ENCODE data around the gene PABPC3.

Gene PABPC3

DNA sequence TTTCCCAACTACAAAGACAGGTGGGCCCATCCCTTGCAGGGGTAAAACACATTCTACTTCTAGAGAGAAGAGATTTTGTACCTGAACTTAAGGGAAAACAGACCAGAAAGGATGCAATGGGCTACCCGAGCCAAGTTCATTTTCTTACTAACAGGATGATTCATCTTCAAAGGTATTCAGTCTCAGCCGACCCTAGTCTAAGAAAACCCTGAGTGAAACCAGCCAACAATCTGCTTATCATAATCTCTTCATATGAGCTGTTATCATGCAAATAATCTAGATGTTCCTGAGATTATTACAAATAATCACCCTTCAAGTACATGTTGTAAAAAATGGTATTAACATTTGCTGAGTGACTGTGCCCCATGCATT lies 15.6 kb downstream of the PABPC3 start:
- DNase-seq (ENCODE audit: low read depth in 2 of 2): no peak

DNA sequence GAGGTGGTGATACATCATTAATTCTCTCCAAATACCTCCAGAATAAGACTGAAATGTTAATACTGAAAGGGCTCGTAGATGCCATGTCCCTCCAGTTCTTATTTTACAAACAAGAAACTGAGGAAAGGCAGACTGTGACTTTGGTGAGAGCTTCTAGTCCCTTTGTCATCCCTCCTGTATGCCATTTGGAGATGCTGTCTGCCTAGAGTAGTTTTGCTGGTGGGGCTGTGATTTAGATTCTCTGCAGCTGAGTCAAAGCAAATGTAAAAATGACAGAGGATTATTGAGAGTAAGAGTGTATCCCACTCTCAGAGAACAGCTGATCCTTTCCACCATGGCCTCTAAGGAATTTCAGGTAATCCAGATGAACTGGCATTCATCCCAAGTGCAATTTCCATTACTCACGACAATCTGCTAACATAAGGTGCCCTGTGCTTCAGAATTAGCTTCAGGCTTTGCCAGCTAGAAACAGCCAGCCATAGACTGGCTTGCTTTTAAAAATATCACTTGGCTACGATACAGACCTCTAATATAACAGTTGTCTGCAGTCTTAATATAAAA lies 16.8 kb downstream of the PABPC3 start:
- DNase-seq (ENCODE audit: low read depth in 2 of 2): no peak

DNA sequence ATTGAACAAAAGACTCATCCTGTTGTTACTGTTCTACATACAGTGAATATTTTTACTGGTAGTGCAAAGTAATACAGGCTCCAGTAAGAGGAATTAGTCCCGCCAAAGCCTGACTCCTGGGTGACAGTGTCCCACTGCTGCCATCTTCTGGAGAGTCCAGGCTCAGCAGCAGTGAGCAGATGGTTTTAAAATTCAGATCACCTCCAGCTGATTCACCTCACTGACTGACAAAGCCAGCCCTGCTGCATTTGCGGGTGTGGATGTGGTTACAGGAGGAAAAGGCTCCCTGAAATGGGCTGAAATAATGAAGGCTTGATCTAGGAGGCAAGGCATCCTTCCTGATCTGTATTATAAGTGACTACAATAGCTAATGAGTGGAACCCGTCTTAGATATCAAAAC lies 18.3 kb downstream of the PABPC3 start:
- peak in 1 of 2 donors; percentile 7 for DNase-seq (ENCODE audit: low read depth in 2 of 2)

DNA sequence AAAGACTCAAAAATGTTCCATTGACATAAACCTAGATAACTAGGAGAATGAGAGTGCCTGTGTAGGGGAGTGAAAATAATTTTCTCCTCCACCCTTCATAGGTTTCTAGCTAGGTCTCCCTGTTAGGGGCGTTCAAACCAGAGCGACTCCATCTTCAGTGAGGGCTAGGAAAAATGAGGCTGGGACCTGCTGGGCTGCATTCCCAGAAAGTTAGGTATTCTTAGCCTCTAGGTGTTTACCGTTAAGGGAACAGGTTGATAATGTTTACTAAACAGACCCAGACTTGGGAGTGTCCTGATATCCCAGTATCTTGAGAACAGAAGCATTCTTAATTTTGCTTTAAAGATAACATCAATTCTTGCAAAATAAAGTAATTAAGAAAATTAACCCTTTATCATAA lies 20.1 kb downstream of the PABPC3 start:
- DNase-seq (ENCODE audit: low read depth in 2 of 2): no peak

DNA sequence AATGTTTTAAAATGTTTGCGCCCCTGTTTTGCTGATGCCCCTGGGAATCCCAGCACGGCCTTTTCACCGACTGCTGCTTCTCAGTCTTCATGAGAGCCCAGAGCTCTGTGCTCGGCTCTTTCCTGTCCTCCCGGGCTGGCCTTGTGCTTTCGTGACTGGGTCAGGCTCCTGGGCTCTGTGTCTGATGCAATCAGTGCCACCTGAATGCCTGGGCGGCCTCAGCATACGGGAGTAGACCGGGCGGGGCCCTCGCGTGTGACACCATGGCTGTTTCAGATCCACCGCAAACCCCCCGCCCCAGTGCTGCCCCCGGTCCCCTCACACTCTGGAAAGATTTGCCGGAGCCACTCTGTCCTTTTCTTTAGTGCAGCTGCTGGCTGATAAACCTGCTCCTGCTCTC lies 21.4 kb downstream of the PABPC3 start:
- DNase-seq (ENCODE audit: low read depth in 2 of 2): no peak

DNA sequence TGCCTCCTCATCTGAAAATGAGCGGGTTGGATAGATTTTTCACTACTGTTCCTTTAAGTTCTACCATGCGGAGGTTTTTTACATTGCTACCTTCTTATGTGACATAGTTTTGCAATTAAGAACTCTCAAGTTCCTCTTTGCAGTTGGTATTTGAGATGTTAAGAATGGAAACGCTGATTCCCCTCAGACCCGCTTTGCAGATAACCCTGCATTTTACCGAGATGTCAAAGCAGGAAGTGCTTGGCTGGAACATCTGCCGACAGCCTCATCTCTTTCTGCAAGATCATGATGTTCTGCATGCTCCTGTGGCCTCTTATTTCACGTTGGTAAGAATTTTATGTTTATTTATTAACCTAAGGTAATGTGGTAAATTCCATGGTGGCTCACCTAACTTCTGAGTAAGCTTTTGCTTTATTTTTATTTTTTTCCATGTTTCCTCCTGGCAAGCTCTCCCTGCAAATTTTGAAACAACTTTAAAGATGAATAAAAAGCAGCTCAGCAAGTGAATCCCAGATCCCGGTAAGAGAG lies 22.5 kb downstream of the PABPC3 start:
- no peak for DNase-seq (ENCODE audit: low read depth in 2 of 2)

DNA sequence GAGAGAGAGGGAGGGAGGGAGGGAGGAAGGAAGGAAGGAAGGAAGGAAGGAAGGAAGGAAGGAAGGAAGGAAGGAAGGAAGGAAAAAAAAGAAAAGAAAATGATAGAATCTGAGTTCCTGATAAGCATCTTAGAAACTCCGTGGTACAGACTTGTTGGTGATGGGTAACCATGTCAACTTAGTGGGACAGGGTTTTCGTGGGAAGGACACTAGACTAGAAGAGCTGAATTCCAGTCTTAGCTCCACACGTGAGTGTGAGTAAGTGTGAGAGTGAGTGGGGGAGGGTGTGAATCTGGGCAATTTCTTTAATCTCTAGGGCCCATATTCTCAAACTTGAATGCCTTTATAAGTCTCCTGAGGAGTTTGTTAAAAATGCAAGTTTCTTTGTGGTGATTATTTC lies 35.0 kb downstream of the PABPC3 start:
- no peak for DNase-seq (ENCODE audit: low read depth in 2 of 2)

DNA sequence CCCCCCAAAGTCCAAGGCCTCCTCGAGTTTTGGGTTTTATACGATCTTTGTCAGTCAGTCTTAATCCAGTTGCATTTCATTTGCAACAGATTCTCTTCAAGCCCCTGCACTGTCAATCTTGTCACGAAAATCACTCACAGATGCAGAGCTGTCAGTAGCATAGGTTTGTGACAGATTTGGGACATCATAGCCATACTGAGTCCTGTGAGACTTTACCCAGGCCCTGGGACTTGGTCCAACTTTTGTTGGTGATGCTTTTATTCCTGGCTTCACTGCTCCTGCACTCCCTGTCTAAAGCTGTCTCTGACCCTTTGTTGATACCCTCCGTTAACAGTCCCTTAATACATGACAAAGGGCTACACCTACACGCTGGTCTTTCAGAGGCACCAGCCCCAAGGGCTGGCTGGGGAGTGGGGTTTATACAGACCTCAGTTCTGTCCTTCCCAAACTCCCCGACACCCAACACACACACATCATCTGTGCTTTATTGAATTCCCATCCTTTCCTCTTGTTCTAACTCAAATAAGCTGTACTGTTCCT lies 36.0 kb downstream of the PABPC3 start:
- no peak for DNase-seq (ENCODE audit: low read depth in 2 of 2)

DNA sequence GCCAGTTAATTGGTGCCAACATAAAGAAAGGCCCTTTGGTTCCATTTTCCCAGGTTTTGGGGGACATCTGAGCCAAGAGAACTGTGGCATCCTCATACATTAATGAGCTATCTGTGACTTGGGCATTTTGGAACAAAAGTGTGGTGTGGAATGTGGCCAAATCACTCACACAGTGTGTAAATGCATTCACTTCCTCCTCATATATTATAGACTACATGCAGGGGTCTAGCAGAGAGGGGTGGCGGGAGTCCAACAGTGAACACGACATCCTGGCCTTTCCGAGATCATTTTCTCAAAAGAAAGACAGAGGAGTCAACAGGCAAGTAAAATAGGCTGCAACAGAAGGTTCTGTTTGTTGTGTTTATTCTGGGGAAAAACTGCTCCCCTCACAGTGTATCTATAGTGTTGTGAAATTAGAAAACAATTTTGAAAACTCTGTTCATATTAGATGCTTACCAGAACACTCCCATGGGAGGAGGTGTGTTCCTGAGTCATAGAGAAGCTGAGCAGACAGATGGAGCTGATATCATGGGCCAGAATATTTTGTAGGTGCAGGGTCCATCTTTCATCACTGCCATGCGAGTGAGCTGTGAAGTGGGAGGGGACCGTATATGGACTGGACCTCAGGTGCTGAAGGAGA lies 36.9 kb downstream of the PABPC3 start:
- no peak for DNase-seq (ENCODE audit: low read depth in 2 of 2)

DNA sequence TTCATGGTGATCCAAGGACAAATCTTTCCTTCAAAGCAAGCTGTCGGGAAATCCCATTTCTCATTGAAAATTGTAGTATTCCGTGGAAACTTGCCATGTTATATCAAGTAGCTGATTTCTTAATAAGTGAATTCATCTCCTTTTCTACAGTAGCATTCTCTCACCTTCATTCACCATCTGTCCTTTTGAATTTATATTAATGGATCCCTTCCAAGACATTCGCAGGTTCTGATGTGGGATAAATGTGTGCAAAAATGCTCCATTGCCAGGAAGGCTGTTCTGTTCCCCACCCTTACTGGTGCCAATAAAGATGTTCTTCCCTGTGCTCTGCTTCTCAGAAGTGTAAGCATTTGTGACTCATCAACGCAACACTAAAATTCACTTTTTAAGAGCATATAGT lies 40.0 kb downstream of the PABPC3 start:
- DNase-seq (ENCODE audit: low read depth in 2 of 2): no peak

DNA sequence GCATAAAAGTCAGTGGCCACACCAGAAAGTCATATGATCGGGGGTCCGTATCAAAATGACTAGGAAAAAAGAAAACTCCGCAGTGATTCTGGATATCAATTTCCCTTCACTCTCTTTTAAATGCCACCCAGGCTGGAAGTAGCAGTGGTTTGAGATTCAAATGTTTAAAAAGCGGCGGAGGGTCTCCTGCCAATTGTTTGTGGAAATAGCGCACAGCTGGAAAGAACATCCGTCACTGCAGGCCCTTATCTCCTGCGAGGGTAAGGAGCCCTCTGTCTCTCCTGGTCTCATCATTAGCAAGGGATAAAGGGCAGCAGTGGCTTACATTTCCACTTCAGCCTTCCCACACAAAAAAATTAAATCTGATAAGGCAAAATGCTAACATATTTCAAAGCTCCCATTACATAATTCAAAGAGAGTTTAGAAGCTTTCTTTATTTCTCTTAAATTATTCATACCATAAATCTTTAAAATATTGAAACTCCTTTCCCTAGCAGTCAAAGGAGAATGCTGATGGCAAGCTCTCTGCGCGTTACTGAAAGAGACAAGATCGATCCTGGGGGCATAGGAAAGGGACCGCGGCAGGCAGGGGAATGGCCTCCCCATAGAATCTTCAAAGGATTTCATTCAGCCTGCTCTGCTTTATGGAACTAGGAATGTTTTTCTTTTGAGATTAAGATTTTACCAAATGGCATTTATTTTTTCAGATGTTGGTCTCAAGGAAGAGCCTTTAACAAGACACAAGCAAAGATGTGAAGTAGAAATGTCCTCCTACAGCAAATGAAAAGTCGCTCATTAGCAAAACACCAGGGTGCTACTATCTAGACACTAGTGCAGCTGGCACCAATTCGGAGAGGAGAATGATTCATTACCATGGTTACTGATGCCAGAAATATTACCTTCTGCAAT lies 41.2 kb downstream of the PABPC3 start:
- no peak for DNase-seq (ENCODE audit: low read depth in 2 of 2)

DNA sequence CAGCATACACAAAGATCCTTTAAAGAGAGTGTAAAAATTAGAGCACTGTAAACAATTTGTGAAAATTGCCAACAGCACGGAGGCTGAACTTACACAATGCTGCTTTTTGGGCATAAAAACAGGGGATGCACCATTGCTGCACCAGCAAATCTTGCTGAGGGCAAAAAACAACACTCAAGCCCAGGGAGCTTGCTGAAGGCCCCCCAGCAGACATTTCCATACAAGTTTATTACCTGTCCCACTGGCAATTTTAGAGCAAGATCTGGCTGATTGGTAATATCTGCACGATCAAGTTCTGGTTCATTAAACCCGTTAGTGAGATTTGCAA lies 41.8 kb downstream of the PABPC3 start:
- no peak for DNase-seq (ENCODE audit: low read depth in 2 of 2)

DNA sequence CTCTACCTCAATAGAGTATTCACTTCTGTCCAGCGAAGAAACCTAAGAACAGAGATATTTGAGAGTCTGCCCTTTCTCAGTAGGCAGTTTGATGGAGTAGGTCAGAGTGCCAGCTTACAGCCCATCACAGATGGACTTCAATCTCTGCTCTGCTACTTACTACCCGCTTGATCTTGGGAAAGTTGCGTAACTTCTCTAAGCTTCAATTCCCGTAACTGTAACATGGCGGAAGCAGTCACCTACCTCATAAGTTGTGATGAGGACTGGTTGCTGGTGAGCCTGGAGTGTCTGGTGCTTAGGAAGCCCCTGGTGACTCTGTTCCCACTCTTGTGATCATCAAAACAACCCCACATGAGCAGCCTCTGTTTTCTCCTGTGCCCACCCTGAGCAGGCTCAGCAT lies 45.1 kb downstream of the PABPC3 start:
- DNase-seq (ENCODE audit: low read depth in 2 of 2): no peak

DNA sequence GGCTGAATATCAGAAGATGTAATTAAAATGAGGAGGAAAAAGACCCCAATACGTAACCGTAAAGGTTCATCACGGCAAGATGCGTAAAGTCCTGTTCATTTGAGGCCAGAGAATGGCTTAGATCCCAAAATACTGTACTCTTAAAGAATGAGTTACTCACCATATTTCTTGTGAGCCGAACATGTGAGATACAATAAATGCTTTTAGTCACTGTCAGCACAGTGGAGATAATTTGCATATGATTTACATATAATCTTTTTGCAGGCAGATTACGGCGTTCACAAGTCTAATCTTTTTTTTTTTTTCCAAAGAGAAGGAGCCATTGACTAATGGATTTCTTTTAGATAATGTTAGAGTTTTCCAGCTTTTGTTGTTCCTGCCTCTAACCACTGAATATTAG lies 47.8 kb downstream of the PABPC3 start:
- no peak for DNase-seq (ENCODE audit: low read depth in 2 of 2)

DNA sequence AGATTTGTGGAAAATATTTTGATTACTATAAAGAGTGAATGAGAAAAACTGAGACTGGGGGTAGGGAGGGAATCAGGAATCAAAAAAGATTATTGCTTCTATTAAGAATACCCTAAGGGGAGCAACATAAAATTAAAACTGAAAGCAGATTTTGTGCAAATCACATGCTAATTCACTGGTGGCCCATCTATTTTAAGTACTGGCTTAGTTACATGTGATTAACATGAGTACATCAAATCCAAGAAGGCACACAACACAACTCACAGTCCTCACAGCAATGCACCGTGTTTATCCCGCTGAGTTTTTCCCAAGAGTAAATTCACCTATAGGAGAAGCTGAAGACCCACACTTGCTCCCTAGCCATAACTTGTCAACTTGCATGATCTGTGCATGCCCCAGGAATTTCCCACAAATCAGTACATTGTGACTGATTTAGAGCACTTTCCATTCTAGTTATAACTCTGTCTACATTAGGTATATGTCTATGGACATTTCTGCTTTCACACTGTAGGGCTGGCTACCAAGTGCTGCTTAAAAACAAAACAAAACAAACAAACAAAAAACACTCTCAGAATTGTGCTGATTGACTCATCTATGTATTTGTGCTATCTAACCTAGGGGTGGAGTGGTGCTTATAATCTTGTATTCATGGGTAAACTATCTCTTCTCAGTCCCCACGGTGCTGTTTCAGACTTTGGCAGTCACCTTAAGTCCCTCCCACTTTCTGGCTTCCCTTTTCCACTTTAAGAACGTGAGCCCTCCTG lies 51.9 kb downstream of the PABPC3 start:
- DNase-seq (ENCODE audit: low read depth in 2 of 2): no peak

DNA sequence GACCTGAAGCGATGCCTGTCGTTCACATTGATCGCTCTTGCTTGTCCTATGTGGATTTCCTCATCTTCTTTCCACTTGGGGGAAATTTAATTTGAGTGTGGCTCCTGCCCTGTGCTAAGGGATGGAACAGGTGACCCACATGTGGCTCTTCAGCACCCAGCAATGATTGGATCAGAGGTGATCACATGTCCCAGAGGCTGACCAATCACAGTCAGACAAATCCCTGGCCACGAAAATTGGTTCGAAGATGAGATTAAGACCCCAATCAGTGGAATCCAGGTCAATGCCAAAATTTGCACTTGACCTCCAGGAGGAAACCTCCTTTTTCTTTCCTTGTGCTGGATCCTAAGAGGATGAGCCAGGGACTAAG lies 52.5 kb downstream of the PABPC3 start:
- no peak for DNase-seq (ENCODE audit: low read depth in 2 of 2)

All from activated CD8-positive, alpha-beta memory T cell treated with anti-CD3 and anti-CD28 coated beads for 4 hours (primary cell).